Astrocyte (in vitro differentiated cells and primary cell): ENCODE measurements around the gene ILF3.

Experiments used
- CTCF ChIP-seq: IDR thresholded peaks from 2 replicates; pipeline ENCODE4 v1.5.1; 2011; ENCODE audit warnings: low read depth, mild to moderate bottlenecking, inconsistent platforms, low read length, moderate library complexity; ENCODE audit not compliant: insufficient read depth
- EZH2 ChIP-seq: IDR thresholded peaks from 2 replicates; pipeline ENCODE4 v1.6.1; 2012; ENCODE audit warnings: mild to moderate bottlenecking, low read length, inconsistent platforms; ENCODE audit not compliant: insufficient read depth

- TF ChIP-seq CTCF: no peak
- no peak for TF ChIP-seq EZH2
Observed at GRCh38 chr19:10725415-10725814, 71.3 kb downstream of the ILF3 start.
